Measurements from ENCODE around the gene C10orf90. TPM values are rescaled to one million over a fixed set of nuclear protein-coding genes. Genes with fewer than 3 reads are reported as not detected.
A peak's percentile ranks its signal among the peaks of the same experiment; 100 is the strongest.

Gene C10orf90
- total RNA-seq, 1 donor from 2014 or later, result not detected

- DNase-seq (ENCODE audit: low read depth in 2 of 2), result no peak
Measured at GRCh38 chr10:126674741-126675515, 4.4 kb upstream of the C10orf90 start.

- no peak for DNase-seq (ENCODE audit: low read depth in 2 of 2)
Measured at GRCh38 chr10:126673565-126673964, 3.1 kb upstream of the C10orf90 start.

GRCh38 chr10:126671402-126671975 lies 996 bp upstream of the C10orf90 start:
- DNase-seq (ENCODE audit: low read depth in 2 of 2), result no peak

- DNase-seq (ENCODE audit: low read depth in 2 of 2), result no peak
Measured at GRCh38 chr10:126670895-126671261, 385 bp upstream of the C10orf90 start.

GRCh38 chr10:126669168-126669567 lies 1.3 kb downstream of the C10orf90 start:
- DNase-seq (ENCODE audit: low read depth in 2 of 2), result no peak

GRCh38 chr10:126668505-126668904 lies 2.0 kb downstream of the C10orf90 start:
- DNase-seq (ENCODE audit: low read depth in 2 of 2), result no peak

- DNase-seq (ENCODE audit: low read depth in 2 of 2), result no peak
Measured at GRCh38 chr10:126667568-126667967, 2.9 kb downstream of the C10orf90 start.

- no peak for DNase-seq (ENCODE audit: low read depth in 2 of 2)
Measured at GRCh38 chr10:126665207-126665606, 5.3 kb downstream of the C10orf90 start.

- DNase-seq (ENCODE audit: low read depth in 2 of 2), result no peak
Measured at GRCh38 chr10:126663880-126664279, 6.6 kb downstream of the C10orf90 start.

- peak; percentile 39 to 48 for DNase-seq (ENCODE audit: low read depth in 2 of 2)
Measured at GRCh38 chr10:126663328-126663727, 7.2 kb downstream of the C10orf90 start.

- DNase-seq (ENCODE audit: low read depth in 2 of 2), result no peak
Measured at GRCh38 chr10:126661841-126662515, 8.5 kb downstream of the C10orf90 start.

- no peak for DNase-seq (ENCODE audit: low read depth in 2 of 2)
Measured at GRCh38 chr10:126661356-126661755, 9.1 kb downstream of the C10orf90 start.

GRCh38 chr10:126659750-126660149 lies 10.7 kb downstream of the C10orf90 start:
- DNase-seq (ENCODE audit: low read depth in 2 of 2), result no peak

- DNase-seq (ENCODE audit: low read depth in 2 of 2), result no peak
Measured at GRCh38 chr10:126658928-126659327, 11.6 kb downstream of the C10orf90 start.

GRCh38 chr10:126654579-126654978 lies 15.9 kb downstream of the C10orf90 start:
- no peak for DNase-seq (ENCODE audit: low read depth in 2 of 2)

GRCh38 chr10:126651467-126651866 lies 19.0 kb downstream of the C10orf90 start:
- DNase-seq (ENCODE audit: low read depth in 2 of 2), result no peak

- no peak for DNase-seq (ENCODE audit: low read depth in 2 of 2)
Measured at GRCh38 chr10:126650161-126650560, 20.3 kb downstream of the C10orf90 start.

GRCh38 chr10:126647116-126647515 lies 23.4 kb downstream of the C10orf90 start:
- no peak for DNase-seq (ENCODE audit: low read depth in 2 of 2)

GRCh38 chr10:126646110-126646509 lies 24.4 kb downstream of the C10orf90 start:
- DNase-seq (ENCODE audit: low read depth in 2 of 2), result no peak

- no peak for DNase-seq (ENCODE audit: low read depth in 2 of 2)
Measured at GRCh38 chr10:126640401-126640800, 30.1 kb downstream of the C10orf90 start.

GRCh38 chr10:126639084-126639483 lies 31.4 kb downstream of the C10orf90 start:
- no peak for DNase-seq (ENCODE audit: low read depth in 2 of 2)

- no peak for DNase-seq (ENCODE audit: low read depth in 2 of 2)
Measured at GRCh38 chr10:126638542-126638941, 32.0 kb downstream of the C10orf90 start.

- DNase-seq (ENCODE audit: low read depth in 2 of 2), result no peak
Measured at GRCh38 chr10:126637501-126637900, 33.0 kb downstream of the C10orf90 start.

All from lung microvascular endothelial cell (primary cell).